Fibroblast of lung (primary cell): ENCODE measurements around the gene EDARADD.

Experiments used
- CTCF ChIP-seq, 2 donors: IDR thresholded peaks in 1 of 2; conservative IDR thresholded peaks in 1 of 2; 1 replicate in 1 of 2; 2 replicates in 1 of 2; pipeline ENCODE4 v1.5.1; 2011 to 2012; ENCODE audit warnings: low read length in 2 of 2, control low read depth in 1 of 2, inconsistent platforms in 1 of 2, low read depth in 1 of 2, mild to moderate bottlenecking in 1 of 2
- EZH2 ChIP-seq: IDR thresholded peaks from 2 replicates; pipeline ENCODE4 v1.5.1; 2012; ENCODE audit warnings: low read length, control low read depth, mild to moderate bottlenecking; ENCODE audit errors: missing control alignments

- TF ChIP-seq CTCF (conservative IDR thresholded peaks at IDR 0.05 in 1 of 2, IDR thresholded peaks at IDR 0.05 in 1 of 2; ENCODE audit: low read depth in 1 of 2, low read length in 2 of 2) (no peak), EZH2 (no peak)
Measured at GRCh38 chr1:236480758-236481436, 86.8 kb downstream of the EDARADD start.
